Thoracic aorta (tissue), 2 donors: Measurements from ENCODE around the gene SLCO3A1. TPM values are rescaled to one million over a fixed set of nuclear protein-coding genes. Genes with fewer than 3 reads are reported as not detected.

Experiments
- ATAC-seq: fragments of 150-250 bp; one replicate; pipeline ENCODE4 v1.8.0; 2017; ENCODE audit warnings: low read depth; ENCODE audit not compliant: insufficient number of reproducible peaks, low FRiP score
- DNase-seq: peaks from one replicate; pipeline ENCODE4 v3.0.0-alpha.2; 2020; ENCODE audit warnings: low spot score
- H3K27ac ChIP-seq, 2 donors: fragments of 200-600 bp; sonication (generic); 1 replicate in 1 of 2; 2 replicates in 1 of 2; pipeline ENCODE4 v1.5.1; 2016; ENCODE audit warnings: mild to moderate bottlenecking in 2 of 2, moderate library complexity in 2 of 2
- H3K27me3 ChIP-seq: fragments of 200-600 bp; sonication (generic); replicated peaks from 2 replicates; pipeline ENCODE4 v1.6.0; 2016; ENCODE audit warnings: mild to moderate bottlenecking; ENCODE audit not compliant: insufficient read depth
- H3K36me3 ChIP-seq: fragments of 200-600 bp; sonication (generic); one replicate; pipeline ENCODE4 v1.5.1; 2016
- H3K4me1 ChIP-seq, 2 donors: fragments of 200-600 bp; sonication (generic); 1 replicate in 1 of 2; 2 replicates in 1 of 2; pipeline versions ENCODE4 v1.5.1 to v1.6.0; 2016; ENCODE audit warnings: low read depth in 2 of 2, mild to moderate bottlenecking in 1 of 2; ENCODE audit not compliant: control insufficient read depth in 1 of 2
- H3K4me3 ChIP-seq: fragments of 200-600 bp; sonication (generic); 2 replicates; pipeline ENCODE4 v1.5.1; 2016; ENCODE audit warnings: mild to moderate bottlenecking
- H3K9me3 ChIP-seq: fragments of 200-600 bp; sonication (generic); 2 replicates; pipeline ENCODE4 v1.5.1; 2016
- total RNA-seq, 2 donors: library from RNA; depleted of rRNA; stranded (reverse); fragments of >200 nt; gene quantifications; one replicate each; pipeline versions ENCODE4 v1.1.0 to v1.2.3, GENCODE V29; 2016
- TF ChIP-seq, protein P1 (sequence below): fragments of 200-600 bp; sonication (generic); IDR thresholded peaks from one replicate; pipeline ENCODE4 v1.5.1; 2019; ENCODE audit warnings: antibody characterized with exemption

The SLCO3A1 gene
- total RNA-seq, 2 donors from 2014 or later = 16.5 to 39.1 TPM

DNA sequence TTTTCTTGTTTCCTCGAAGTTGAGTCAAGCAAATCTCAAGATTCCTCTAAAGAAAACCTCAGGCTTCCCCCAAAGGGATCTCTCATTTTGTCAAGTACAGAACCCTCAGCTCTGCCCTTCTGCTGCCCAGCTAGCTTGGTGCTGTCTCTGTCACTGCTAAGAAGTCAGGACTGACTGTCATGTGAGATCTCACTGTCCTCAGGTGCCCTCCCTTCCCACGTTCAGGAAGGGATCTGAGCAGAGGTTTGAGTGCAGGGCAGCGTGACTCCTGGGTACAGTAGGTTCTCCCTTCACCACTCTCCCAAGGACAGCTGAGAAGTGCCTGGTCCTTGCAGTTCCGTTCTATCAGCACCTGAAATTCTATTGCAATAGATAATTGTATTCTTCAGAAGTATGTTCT lies 229.7 kb downstream of the SLCO3A1 start:
- Histone ChIP-seq H3K4me1 (peaks cover 3 to 8% of the 10 kb centered on the region in 2 donors), H3K4me3 (no peak overlapping the region), H3K27me3 (no peaks in the 10 kb centered on the region), H3K27ac (no peak overlapping the region), H3K9me3 (no peaks in the 10 kb centered on the region), H3K36me3 (no peaks in the 10 kb centered on the region)
- ATAC-seq (no peak), DNase-seq (no peak)
- TF ChIP-seq, protein P1, sequence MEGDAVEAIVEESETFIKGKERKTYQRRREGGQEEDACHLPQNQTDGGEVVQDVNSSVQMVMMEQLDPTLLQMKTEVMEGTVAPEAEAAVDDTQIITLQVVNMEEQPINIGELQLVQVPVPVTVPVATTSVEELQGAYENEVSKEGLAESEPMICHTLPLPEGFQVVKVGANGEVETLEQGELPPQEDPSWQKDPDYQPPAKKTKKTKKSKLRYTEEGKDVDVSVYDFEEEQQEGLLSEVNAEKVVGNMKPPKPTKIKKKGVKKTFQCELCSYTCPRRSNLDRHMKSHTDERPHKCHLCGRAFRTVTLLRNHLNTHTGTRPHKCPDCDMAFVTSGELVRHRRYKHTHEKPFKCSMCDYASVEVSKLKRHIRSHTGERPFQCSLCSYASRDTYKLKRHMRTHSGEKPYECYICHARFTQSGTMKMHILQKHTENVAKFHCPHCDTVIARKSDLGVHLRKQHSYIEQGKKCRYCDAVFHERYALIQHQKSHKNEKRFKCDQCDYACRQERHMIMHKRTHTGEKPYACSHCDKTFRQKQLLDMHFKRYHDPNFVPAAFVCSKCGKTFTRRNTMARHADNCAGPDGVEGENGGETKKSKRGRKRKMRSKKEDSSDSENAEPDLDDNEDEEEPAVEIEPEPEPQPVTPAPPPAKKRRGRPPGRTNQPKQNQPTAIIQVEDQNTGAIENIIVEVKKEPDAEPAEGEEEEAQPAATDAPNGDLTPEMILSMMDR = no peak

DNA sequence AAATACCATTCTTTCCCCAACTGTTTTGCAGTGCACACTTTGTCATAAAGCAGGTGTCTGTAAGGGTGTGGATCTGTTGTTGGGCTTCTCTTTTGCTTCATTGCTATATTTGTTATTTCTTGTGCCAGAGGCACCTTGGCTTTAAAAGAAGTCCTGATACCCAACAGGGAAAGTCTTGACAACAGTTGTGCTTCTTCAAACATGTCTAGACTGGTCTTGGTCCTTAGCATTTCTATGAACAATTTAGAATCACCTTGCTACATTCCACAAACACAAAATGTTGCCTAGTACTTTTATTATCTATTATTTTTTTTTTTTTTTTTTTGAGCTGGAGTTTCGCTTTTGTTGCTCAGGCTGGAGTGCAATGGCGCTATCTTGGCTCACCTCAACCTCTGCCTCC lies 233.7 kb downstream of the SLCO3A1 start:
- TF ChIP-seq, protein P1 = no peak
- Histone ChIP-seq H3K4me3 (no peak overlapping the region), H3K9me3 (no peaks in the 10 kb centered on the region), H3K4me1 (peaks cover 3 to 4% of the 10 kb centered on the region in 2 donors), H3K27me3 (no peaks in the 10 kb centered on the region), H3K36me3 (no peaks in the 10 kb centered on the region), H3K27ac (no peak overlapping the region)
- no peak for DNase-seq
- ATAC-seq = no peak

DNA sequence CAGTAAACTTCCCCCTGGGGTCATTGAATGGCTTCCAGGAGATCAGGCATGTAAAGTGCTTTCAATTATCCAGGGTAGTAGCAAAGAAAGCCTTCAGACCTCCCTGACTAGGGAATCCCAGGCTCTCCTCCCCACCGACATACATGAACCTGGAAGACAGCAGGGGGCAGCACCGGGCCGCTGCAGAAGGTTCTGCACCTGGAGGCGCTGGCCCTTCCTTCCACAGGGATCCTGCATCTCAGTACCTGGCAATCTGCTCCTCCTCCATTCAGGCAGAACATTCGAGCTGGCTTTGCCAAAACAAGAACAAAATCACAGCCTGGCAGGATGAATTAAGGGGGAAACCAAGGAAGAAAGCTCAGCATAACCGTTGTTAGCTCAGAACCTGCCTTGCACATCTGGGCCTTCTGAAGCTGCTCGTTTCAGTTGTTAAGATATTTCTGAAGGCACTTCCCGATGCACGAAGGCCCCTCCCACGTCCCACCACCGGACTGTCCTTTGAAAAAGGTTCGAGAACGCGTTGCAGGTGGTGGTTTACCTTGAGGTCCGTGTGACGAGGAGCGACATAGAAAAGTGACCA lies 237.7 kb downstream of the SLCO3A1 start:
- TF ChIP-seq, protein P1 = no peak
- H3K27me3 ChIP-seq = no peaks in the 10 kb centered on the region
- H3K27ac ChIP-seq = no peak overlapping the region
- H3K36me3 ChIP-seq = no peaks in the 10 kb centered on the region
- no peaks in the 10 kb centered on the region for H3K9me3 ChIP-seq
- DNase-seq (no peak), ATAC-seq (no peak)
- H3K4me1 ChIP-seq = no peaks in the 10 kb centered on the region
- H3K4me3 ChIP-seq = no peak overlapping the region

DNA sequence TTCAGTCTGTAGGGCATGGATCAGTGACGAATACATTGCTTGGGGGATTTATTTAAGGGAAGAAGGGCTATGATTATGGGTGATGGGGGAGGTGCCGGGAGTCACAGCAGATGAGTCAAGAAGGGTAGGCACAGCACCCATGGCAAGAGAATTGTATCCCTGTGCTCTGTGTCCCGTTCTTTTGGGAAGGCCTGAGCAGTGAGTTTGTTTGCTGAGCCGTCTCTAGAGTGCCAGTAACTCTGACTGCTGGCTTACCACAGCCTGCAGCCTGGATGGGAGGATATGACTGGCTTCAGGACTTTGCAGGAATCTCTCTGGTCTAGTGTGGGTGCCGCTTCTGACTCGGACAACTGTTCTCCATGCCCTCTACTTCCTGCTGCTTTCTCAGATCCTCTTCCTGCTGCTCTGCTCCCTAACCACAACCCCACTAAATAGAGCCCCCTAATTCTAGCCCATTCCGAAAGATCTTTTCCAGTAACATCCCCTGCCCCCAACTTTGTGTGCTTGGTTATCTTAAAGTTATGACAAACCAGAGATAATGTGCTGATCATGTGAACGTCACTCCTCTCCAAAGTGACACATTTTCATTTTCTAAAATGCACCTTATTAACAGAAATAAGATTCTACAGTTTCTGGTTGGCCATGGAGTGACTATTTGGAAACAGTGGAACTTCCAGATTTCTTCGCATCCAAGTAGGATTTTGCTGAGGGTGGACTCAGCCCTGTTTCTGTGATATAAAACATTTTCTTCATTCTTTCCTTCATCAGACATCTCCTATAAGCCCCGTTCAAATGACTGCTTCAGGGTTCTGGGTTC lies 239.0 kb downstream of the SLCO3A1 start:
- no peaks in the 10 kb centered on the region for H3K27me3 ChIP-seq
- TF ChIP-seq, protein P1 = no peak
- H3K9me3 ChIP-seq = no peaks in the 10 kb centered on the region
- H3K36me3 ChIP-seq = no peaks in the 10 kb centered on the region
- no peak overlapping the region for H3K27ac ChIP-seq
- no peak overlapping the region for H3K4me3 ChIP-seq
- peaks cover 0 to 2% of the 10 kb centered on the region in 2 donors for H3K4me1 ChIP-seq
- ATAC-seq (no peak), DNase-seq (no peak)

DNA sequence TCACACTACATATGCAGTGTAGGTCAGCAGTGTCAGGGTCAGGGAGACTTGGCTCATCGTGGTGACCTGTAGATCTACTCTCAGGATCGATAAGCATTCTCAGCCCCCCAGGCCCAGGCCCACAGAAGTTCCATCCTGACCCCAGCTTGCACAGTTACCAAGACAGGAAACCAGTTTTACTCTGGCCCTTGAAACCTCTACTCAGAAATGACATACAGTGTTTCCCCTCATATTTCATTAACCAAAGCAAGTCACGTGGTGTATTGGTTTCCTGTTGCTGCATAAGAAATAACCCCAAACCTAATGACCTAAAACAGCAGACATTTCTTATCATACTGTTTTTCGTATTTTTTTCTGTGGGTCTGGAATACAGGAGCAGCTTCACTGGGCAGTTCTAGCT lies 242.2 kb downstream of the SLCO3A1 start:
- ATAC-seq (no peak), DNase-seq (no peak)
- Histone ChIP-seq H3K4me1 (peaks cover 0 to 2% of the 10 kb centered on the region in 2 donors), H3K9me3 (no peaks in the 10 kb centered on the region), H3K27me3 (no peaks in the 10 kb centered on the region), H3K27ac (no peak overlapping the region), H3K4me3 (no peak overlapping the region), H3K36me3 (no peaks in the 10 kb centered on the region)
- TF ChIP-seq, protein P1 = no peak
